HepG2 (cell line): ENCODE measurements around the gene ZC3H4. TPM values are rescaled to one million over a fixed set of nuclear protein-coding genes. Genes with fewer than 3 reads are reported as not detected.
A peak's percentile ranks its signal among the peaks of the same experiment; 100 is the strongest.

Experiments used
- ARID3A ChIP-seq: IDR thresholded peaks from 2 replicates; pipeline ENCODE4 v1.6.1; 2012; ENCODE audit warnings: low read depth, low read length, improper control_type of control experiment
- ATF7 ChIP-seq, 2 experiments: fragments of 450-650 bp in 1 of 2; sonication (generic) in 1 of 2; formaldehyde crosslinking in 1 of 2; IDR thresholded peaks; 2 replicates each; pipeline versions ENCODE4 v1.4.0 to v1.6.1; 2016 to 2020; ENCODE audit warnings: antibody characterized with exemption in 1 of 2, mild to moderate bottlenecking in 1 of 2, missing genetic modification reagents in 1 of 2
- BHLHE40 ChIP-seq: IDR thresholded peaks from 2 replicates; pipeline ENCODE4 v1.6.1; 2011; ENCODE audit warnings: low read length, improper control_type of control experiment
- GABPB1 ChIP-seq: IDR thresholded peaks from 2 replicates; pipeline ENCODE4 v1.6.1; 2016; ENCODE audit warnings: mild to moderate bottlenecking, missing genetic modification reagents, moderate library complexity, missing compliant biosample characterization
- HBP1 ChIP-seq: IDR thresholded peaks from 2 replicates; pipeline ENCODE4 v1.6.1; 2016; ENCODE audit warnings: low read depth, control low read depth
- HNRNPK ChIP-seq: fragments of 200-400 bp; formaldehyde crosslinking; IDR thresholded peaks from 2 replicates; pipeline ENCODE4 v1.6.1; 2018; ENCODE audit warnings: low read length, low read depth, moderate library complexity, mild to moderate bottlenecking; ENCODE audit not compliant: poor library complexity, severe bottlenecking
- JDP2 ChIP-seq: sonication (generic); formaldehyde crosslinking; IDR thresholded peaks from 2 replicates; pipeline ENCODE4 v1.8.1; 2022; ENCODE audit warnings: missing genetic modification reagents, borderline replicate concordance
- LCORL ChIP-seq, 2 experiments: fragments of 450-650 bp in 1 of 2; sonication (generic) in 1 of 2; formaldehyde crosslinking in 1 of 2; IDR thresholded peaks; 2 replicates each; pipeline versions ENCODE4 v1.5.0 to v1.6.1; 2017 to 2020; ENCODE audit warnings: antibody characterized with exemption in 1 of 2, missing genetic modification reagents in 1 of 2
- NFE2 ChIP-seq: sonication (generic); formaldehyde crosslinking; IDR thresholded peaks from 2 replicates; pipeline ENCODE4 v1.4.0; 2020; ENCODE audit warnings: missing genetic modification reagents
- POLR2AphosphoS2 ChIP-seq: IDR thresholded peaks from 2 replicates; pipeline ENCODE4 v1.6.1; 2011; ENCODE audit warnings: low read depth, low read length, improper control_type of control experiment
- RBM39 ChIP-seq: fragments of 200-400 bp; formaldehyde crosslinking; IDR thresholded peaks from one replicate; pipeline ENCODE4 v1.6.1; 2018; ENCODE audit warnings: antibody characterized with exemption, mild to moderate bottlenecking, low read depth, low read length; ENCODE audit not compliant: poor library complexity, severe bottlenecking
- TAF15 ChIP-seq: fragments of 200-400 bp; formaldehyde crosslinking; IDR thresholded peaks from one replicate; pipeline ENCODE4 v1.6.1; 2018; ENCODE audit warnings: mild to moderate bottlenecking, low read depth, low read length; ENCODE audit not compliant: poor library complexity, severe bottlenecking
- THAP11 ChIP-seq: IDR thresholded peaks from 2 replicates; pipeline ENCODE4 v1.6.1; 2016; ENCODE audit warnings: missing biosample characterization, missing genetic modification reagents
- THAP8 ChIP-seq: sonication (generic); formaldehyde crosslinking; IDR thresholded peaks from 2 replicates; pipeline ENCODE4 v1.5.1; 2020; ENCODE audit warnings: missing genetic modification reagents, mild to moderate bottlenecking, borderline replicate concordance
- ZFP91 ChIP-seq: sonication (generic); formaldehyde crosslinking; IDR thresholded peaks from 2 replicates; pipeline ENCODE4 v1.9.0; 2022; ENCODE audit warnings: missing genetic modification reagents, mild to moderate bottlenecking, borderline replicate concordance
- ZNF18 ChIP-seq: sonication (generic); formaldehyde crosslinking; IDR thresholded peaks from 2 replicates; pipeline ENCODE4 v1.8.0; 2022; ENCODE audit warnings: mild to moderate bottlenecking, missing genetic modification reagents; ENCODE audit not compliant: insufficient replicate concordance
- ZNF24 ChIP-seq: fragments of 450-650 bp; IDR thresholded peaks from 2 replicates; pipeline ENCODE4 v1.6.1; 2017; ENCODE audit warnings: antibody characterized with exemption, mild to moderate bottlenecking
- ZNF335 ChIP-seq: sonication (generic); formaldehyde crosslinking; IDR thresholded peaks from 2 replicates; pipeline ENCODE4 v1.4.0; 2020; ENCODE audit warnings: missing genetic modification reagents
- ZNF354B ChIP-seq: sonication (generic); formaldehyde crosslinking; IDR thresholded peaks from 2 replicates; pipeline ENCODE4 v1.8.0; 2022; ENCODE audit warnings: mild to moderate bottlenecking, missing genetic modification reagents
- ZNF367 ChIP-seq: sonication (generic); formaldehyde crosslinking; IDR thresholded peaks from 2 replicates; pipeline ENCODE4 v1.4.0; 2020; ENCODE audit warnings: missing genetic modification reagents, borderline replicate concordance
- ZNF790 ChIP-seq: sonication (generic); formaldehyde crosslinking; IDR thresholded peaks from 2 replicates; pipeline ENCODE4 v1.8.0; 2022; ENCODE audit warnings: missing genetic modification reagents, mild to moderate bottlenecking, borderline replicate concordance
- polyA plus RNA-seq, 8 experiments: library from polyadenylated mRNA; depleted of rRNA in 3 of 8; stranded (reverse) in 7 of 8; unstranded in 1 of 8; fragments of >200 nt; fragmentation: Illumina TruSeq in 4 of 8; extraction: Trizol in 4 of 8; gene quantifications; 2 replicates each; pipeline versions ENCODE4 v1.2.1 to v1.2.3, GENCODE V29; 2011 to 2016; ENCODE audit warnings: low read depth in 4 of 8, missing spikeins in 1 of 8, mixed read lengths in 1 of 8; ENCODE audit not compliant: insufficient read depth in 1 of 8
- total RNA-seq, 5 experiments: library from RNA; depleted of rRNA; stranded (reverse); fragments of >200 nt; fragmentation: Illumina TruSeq; extraction: Trizol; gene quantifications; 2 replicates each; pipeline ENCODE4 v1.2.3, GENCODE V29; 2016; ENCODE audit warnings: low read depth in 1 of 5

ZC3H4 gene
- total and polyA plus RNA-seq, 2 of the 13 experiments (the other 11 are each of a cell fraction or from before 2014, with no cell fraction given): 1.8 to 10.7 TPM

- TF ChIP-seq ZNF18 (peak; percentile 53), HBP1 (no peak), HNRNPK (no peak), ZNF335 (CRISPR knock-in tag) (0 out of 2 replicates have a peak, but pooled peaks have one; percentile 47), ZNF24 (no peak), GABPB1 (CRISPR knock-in tag) (0 out of 2 replicates have a peak, but pooled peaks have one; percentile 45), RBM39 (no peak), JDP2 (CRISPR knock-in tag) (no peak; the same call in 1 of the 2 replicates), ZNF367 (CRISPR knock-in tag) (no peak), BHLHE40 (peak; percentile 17; the same call in 1 of the 2 replicates), ZNF790 (no peak), ATF7 (IDR thresholded peaks at IDR 0.05) (no peak), ATF7 (CRISPR knock-in tag; IDR thresholded peaks at IDR 0.05) (peak; percentile 71; the same call in 1 of the 2 replicates), LCORL (IDR thresholded peaks at IDR 0.05) (no peak), LCORL (CRISPR knock-in tag; IDR thresholded peaks at IDR 0.05) (peak; percentile 99), NFE2 (no peak), POLR2AphosphoS2 (no peak), TAF15 (no peak), THAP8 (CRISPR knock-in tag) (no peak), ZNF354B (no peak), THAP11 (CRISPR knock-in tag) (peak; percentile 76), ARID3A (0 out of 2 replicates have a peak, but pooled peaks have one; percentile 6), ZFP91 (CRISPR knock-in tag) (peak; percentile 85; the same call in 1 of the 2 replicates)
These were observed 17.4 kb downstream of the ZC3H4 start (continued) for GRCh38 chr19:47096100-47096704.
